ENCODE measurements around the gene PPP4R2. TPM values are rescaled to one million over a fixed set of nuclear protein-coding genes. Genes with fewer than 3 reads are reported as not detected.

Gene PPP4R2
- total and polyA plus RNA-seq, 10 of the 15 experiments (the other 5 are each of a cell fraction or from before 2014, with no cell fraction given) = 16.7 to 83.4 (median 38.9) TPM

GRCh38 chr3:72996473-72997333 lies at the start of gene PPP4R2 (continued):
- peak; percentile 77 for TF ChIP-seq MAX (IDR thresholded peaks at IDR 0.05; ENCODE audit: low read depth, low read length)
- TF ChIP-seq USF1 (IDR thresholded peaks at IDR 0.05; ENCODE audit: borderline replicate concordance, extremely low read length, insufficient read depth, low read depth, low read length) = no peak
- no peak for TF ChIP-seq SPI1 (IDR thresholded peaks at IDR 0.05; ENCODE audit: borderline replicate concordance, insufficient read depth, low read depth, low read length)
- TF ChIP-seq IRF3 (IDR thresholded peaks at IDR 0.05) = no peak
- peak; percentile 82; the same call in 1 of the 2 replicates for TF ChIP-seq TAF1 (IDR thresholded peaks at IDR 0.05; ENCODE audit: borderline replicate concordance, low read depth, low read length)
- TF ChIP-seq IKZF1 (conservative IDR thresholded peaks at IDR 0.05) = peak; percentile 62; the same call in 1 of the 2 replicates
- TF ChIP-seq STAT1 (conservative IDR thresholded peaks at IDR 0.05) = 0 out of 2 replicates have a peak, but pooled peaks have one; percentile 29
- peak; percentile 50; the same call in 2 of the 3 replicates for TF ChIP-seq POU2F2 (IDR thresholded peaks at IDR 0.05; ENCODE audit: borderline replicate concordance, low read depth, low read length)
- TF ChIP-seq GATAD2B (conservative IDR thresholded peaks at IDR 0.05; ENCODE audit: low read depth) = no peak; the same call in none of the 2 replicates
- no peak for TF ChIP-seq E4F1 (IDR thresholded peaks at IDR 0.05; ENCODE audit: borderline replicate concordance, partially characterized antibody)
- no peak for TF ChIP-seq BRCA1 (IDR thresholded peaks at IDR 0.05; ENCODE audit: low read depth, low read length)
- TF ChIP-seq CEBPZ (IDR thresholded peaks at IDR 0.05; ENCODE audit: low read depth, low read length) = no peak
- peak; percentile 63 for TF ChIP-seq LARP7 (IDR thresholded peaks at IDR 0.05)
- 0 out of 2 replicates have a peak, but pooled peaks have one; percentile 21 for TF ChIP-seq PML (IDR thresholded peaks at IDR 0.05; ENCODE audit: low read length)
- TF ChIP-seq RFX5 (IDR thresholded peaks at IDR 0.05; ENCODE audit: low read depth, low read length) = 0 out of 2 replicates have a peak, but pooled peaks have one; percentile 9
- TF ChIP-seq POLR2AphosphoS5 (IDR thresholded peaks at IDR 0.05; ENCODE audit: low read length) = peak; percentile 93
- TF ChIP-seq ZNF384 (IDR thresholded peaks at IDR 0.05; ENCODE audit: borderline replicate concordance, low read depth, low read length) = no peak
- TF ChIP-seq CREB1 (IDR thresholded peaks at IDR 0.05; ENCODE audit: low read depth) = peak; percentile 82
- TF ChIP-seq MTA3 (IDR thresholded peaks at IDR 0.05; ENCODE audit: borderline replicate concordance, low read length) = no peak
- peak; percentile 41; the same call in 1 of the 2 replicates for TF ChIP-seq PAX5 (IDR thresholded peaks at IDR 0.05; ENCODE audit: borderline replicate concordance, low read depth, low read length)
